ENCODE results near the gene XBP1. TPM values are rescaled to one million over a fixed set of nuclear protein-coding genes. Genes with fewer than 3 reads are reported as not detected.

XBP1 gene
- total and polyA plus RNA-seq, 3 donors from 2014 or later: 48.2 to 63.3 (median 52.5) TPM

DNA sequence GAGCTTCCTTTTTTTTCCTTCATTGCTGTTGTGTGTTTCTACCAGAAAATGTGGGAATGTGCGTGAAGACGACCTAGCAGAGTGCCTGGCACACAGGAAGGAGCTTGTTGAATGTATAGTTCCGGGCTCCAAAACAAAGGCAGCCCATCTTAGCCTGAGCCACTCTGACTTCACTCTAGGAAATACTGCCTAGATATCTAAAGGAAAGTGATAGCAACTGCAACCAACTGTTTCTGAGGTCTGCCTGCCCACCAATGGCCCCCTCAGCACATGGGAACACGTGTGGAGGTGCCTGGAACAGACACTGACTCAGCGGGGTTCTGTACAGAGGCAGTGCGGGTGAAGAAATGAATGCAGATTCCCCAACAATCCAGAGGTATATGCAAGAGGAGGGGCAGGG lies 14.7 kb upstream of the XBP1 start:
- Histone ChIP-seq H3K9me3 (no peaks in the 10 kb centered on the region), H3K4me3 (no peak overlapping the region), H3K27ac (no peak overlapping the region), H3K36me3 (ENCODE audit: low read depth, missing control alignments) (no peaks in the 10 kb centered on the region), H3K27me3 (no peaks in the 10 kb centered on the region), H3K4me1 (peaks cover 32% of the 10 kb centered on the region)
- TF ChIP-seq POLR2A (IDR thresholded peaks at IDR 0.05) (no peak), CTCF (IDR thresholded peaks at IDR 0.05) (no peak)
- no peak for DNase-seq
- 77 to 81% methylated on average over 6 of the region's 6 CpGs for WGBS, 2 donors
- intact Hi-C loops (cut with DNase I; ENCODE audit: low total_unique reads): no loop called here

- intact Hi-C loops (cut with DNase I; ENCODE audit: low total_unique reads): no loop called here
- no peaks in the 10 kb centered on the region for H3K27me3 ChIP-seq
- H3K27ac ChIP-seq: peak overlapping the region in 1 of 2 donors; percentile 63
- WGBS, 2 donors: 59 to 61% methylated on average over 2 of the region's 2 CpGs
- H3K4me1 ChIP-seq: peaks cover 32% of the 10 kb centered on the region
- H3K4me3 ChIP-seq: no peak overlapping the region
- H3K9me3 ChIP-seq: no peaks in the 10 kb centered on the region
- TF ChIP-seq CTCF (IDR thresholded peaks at IDR 0.05): no peak
- no peak for TF ChIP-seq POLR2A (IDR thresholded peaks at IDR 0.05)
- DNase-seq: peak; percentile 36
- H3K36me3 ChIP-seq (ENCODE audit: low read depth, missing control alignments): no peaks in the 10 kb centered on the region
Measured at GRCh38 chr22:28813772-28814518, 13.6 kb upstream of the XBP1 start.

DNA sequence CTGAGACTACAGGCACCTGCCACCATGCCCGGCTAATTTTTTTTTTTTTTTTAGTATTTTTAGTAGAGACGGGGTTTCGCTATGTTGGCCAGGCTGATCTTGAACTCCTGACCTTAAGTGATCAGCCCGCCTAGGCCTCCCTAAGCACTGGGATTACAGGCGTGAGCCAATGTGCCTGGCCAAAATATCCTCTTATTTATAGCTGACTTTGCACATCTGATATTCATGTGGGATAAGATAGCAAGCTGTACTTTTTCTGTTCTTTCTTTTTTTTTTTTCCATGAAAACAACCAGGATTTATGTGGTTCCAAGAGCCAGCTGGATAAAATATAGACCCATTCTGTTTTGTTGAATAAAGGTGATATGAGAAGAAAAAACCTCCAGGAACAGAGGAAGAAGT lies 12.1 kb upstream of the XBP1 start:
- intact Hi-C loops (cut with DNase I; ENCODE audit: low total_unique reads): no loop called here
- no peak for DNase-seq
- TF ChIP-seq CTCF (IDR thresholded peaks at IDR 0.05) (no peak), POLR2A (IDR thresholded peaks at IDR 0.05) (no peak)
- WGBS, 2 donors: 42 to 52% methylated on average over 5 of the region's 5 CpGs
- Histone ChIP-seq H3K27ac (peak overlapping the region; percentile 7 to 63), H3K27me3 (no peaks in the 10 kb centered on the region), H3K4me1 (peaks cover 24% of the 10 kb centered on the region), H3K4me3 (no peak overlapping the region), H3K9me3 (no peaks in the 10 kb centered on the region), H3K36me3 (ENCODE audit: low read depth, missing control alignments) (no peaks in the 10 kb centered on the region)

GRCh38 chr22:28810821-28811491 lies 10.6 kb upstream of the XBP1 start:
- no peaks in the 10 kb centered on the region for H3K27me3 ChIP-seq
- 80 to 86% methylated on average over 13 of the region's 13 CpGs for WGBS, 2 donors

More at GRCh38 chr22:28810821-28811491, 10.6 kb upstream of the XBP1 start:
- Histone ChIP-seq H3K4me1 (peaks cover 24% of the 10 kb centered on the region), H3K36me3 (ENCODE audit: low read depth, missing control alignments) (no peaks in the 10 kb centered on the region), H3K27ac (peak overlapping the region in 1 of 2 donors; percentile 60), H3K9me3 (no peaks in the 10 kb centered on the region), H3K4me3 (no peak overlapping the region)
- intact Hi-C loops (cut with DNase I; ENCODE audit: low total_unique reads): no loop called here
- no peak for DNase-seq
- TF ChIP-seq CTCF (IDR thresholded peaks at IDR 0.05): no peak
- no peak for TF ChIP-seq POLR2A (IDR thresholded peaks at IDR 0.05)

Measured in testis (tissue), 3 donors.